ENCODE data around the gene TREML4.

TREML4 gene

GRCh38 chr6:41284726-41285125, 56.6 kb downstream of the TREML4 start:
- DNase-seq (ENCODE audit: low read depth in 3 of 3): no peak

- no peak for DNase-seq (ENCODE audit: low read depth in 3 of 3)
These were observed 58.6 kb downstream of the TREML4 start, which contains the start of gene TREM1 for GRCh38 chr6:41286544-41287346. TSS of gene TREM1 (minus strand) at chr6:41286682. CDS start at chr6:41286655, 27 bp downstream.

GRCh38 chr6:41288030-41288753, 60.0 kb downstream of the TREML4 start:
- DNase-seq (ENCODE audit: low read depth in 3 of 3): no peak
